ENCODE results near the gene PRKAR2A.

Gene PRKAR2A

GRCh38 chr3:48847504-48848423 lies at the start of gene PRKAR2A:
Gene PRKAR2A (minus strand): TSS chr3:48847874. CDS start chr3:48847596, 278 bp downstream.
- peak; percentile 99 for DNase-seq (ENCODE audit: low spot score)

GRCh38 chr3:48896936-48897335 lies 49.3 kb upstream of the PRKAR2A start:
- no peak for DNase-seq (ENCODE audit: low spot score)

GRCh38 chr3:48894516-48894915 lies 46.8 kb upstream of the PRKAR2A start:
- DNase-seq (ENCODE audit: low spot score), result no peak

GRCh38 chr3:48891606-48892005 lies 43.9 kb upstream of the PRKAR2A start:
- DNase-seq (ENCODE audit: low spot score), result no peak

- no peak for DNase-seq (ENCODE audit: low spot score)
Measured at GRCh38 chr3:48885753-48886152, 38.1 kb upstream of the PRKAR2A start.

GRCh38 chr3:48881652-48882114 lies 34.0 kb upstream of the PRKAR2A start:
- DNase-seq (ENCODE audit: low spot score), result no peak

- no peak for DNase-seq (ENCODE audit: low spot score)
Measured at GRCh38 chr3:48881006-48881405, 33.3 kb upstream of the PRKAR2A start.

GRCh38 chr3:48879994-48880377 lies 32.3 kb upstream of the PRKAR2A start:
- DNase-seq (ENCODE audit: low spot score), result no peak

- DNase-seq (ENCODE audit: low spot score), result no peak
Measured at GRCh38 chr3:48879307-48879993, 31.8 kb upstream of the PRKAR2A start.

GRCh38 chr3:48877671-48878070 lies 30.0 kb upstream of the PRKAR2A start:
- DNase-seq (ENCODE audit: low spot score), result no peak

GRCh38 chr3:48863122-48863521 lies 15.4 kb upstream of the PRKAR2A start:
- DNase-seq (ENCODE audit: low spot score), result no peak

GRCh38 chr3:48859206-48859605 lies 11.5 kb upstream of the PRKAR2A start:
- no peak for DNase-seq (ENCODE audit: low spot score)

- no peak for DNase-seq (ENCODE audit: low spot score)
Measured at GRCh38 chr3:48858709-48859108, 11.0 kb upstream of the PRKAR2A start.

GRCh38 chr3:48857641-48858040 lies 10.0 kb upstream of the PRKAR2A start:
- no peak for DNase-seq (ENCODE audit: low spot score)

GRCh38 chr3:48856469-48856868 lies 8.8 kb upstream of the PRKAR2A start:
- DNase-seq (ENCODE audit: low spot score), result no peak

- DNase-seq (ENCODE audit: low spot score), result no peak
Measured at GRCh38 chr3:48855681-48856447, 8.2 kb upstream of the PRKAR2A start.

- DNase-seq (ENCODE audit: low spot score), result no peak
Measured at GRCh38 chr3:48852151-48852550, 4.5 kb upstream of the PRKAR2A start.

- DNase-seq (ENCODE audit: low spot score), result peak; percentile 33
Measured at GRCh38 chr3:48851407-48851806, 3.7 kb upstream of the PRKAR2A start.

- DNase-seq (ENCODE audit: low spot score), result no peak
Measured at GRCh38 chr3:48848816-48849515, 1.3 kb upstream of the PRKAR2A start.

- peak; percentile 77 for DNase-seq (ENCODE audit: low spot score)
Measured at GRCh38 chr3:48847053-48847503, 596 bp downstream of the PRKAR2A start.

- no peak for DNase-seq (ENCODE audit: low spot score)
Measured at GRCh38 chr3:48845170-48845569, 2.5 kb downstream of the PRKAR2A start.

GRCh38 chr3:48837163-48837562 lies 10.5 kb downstream of the PRKAR2A start:
- no peak for DNase-seq (ENCODE audit: low spot score)
